ENCODE measurements around the gene TMEM232.
"Not testable (repeated sequence)": the region's sequence is repeated elsewhere in the genome, so short reads cannot be mapped to it uniquely, and the experiment has no call there.

Gene TMEM232

GRCh38 chr5:110703481-110703880 is 23.0 kb downstream of the TMEM232 start:
- no peak for TF ChIP-seq CTCF (IDR thresholded peaks at IDR 0.05; ENCODE audit: insufficient read depth, low read length, poor library complexity, severe bottlenecking)
- Histone ChIP-seq H3K27me3 (replicated peaks; ENCODE audit: control insufficient read depth, insufficient read depth, low read length) (no peaks in the 10 kb centered on the region), H3K4me3 (replicated peaks; ENCODE audit: low read depth, low read length) (no peak overlapping the region), H3K36me3 (ENCODE audit: control insufficient read depth, insufficient read depth, low read length) (no peaks in the 10 kb centered on the region)
- no peak for DNase-seq (ENCODE audit: extremely low read depth, insufficient read length)

- DNase-seq (ENCODE audit: extremely low read depth, insufficient read length), result no peak
- H3K36me3 ChIP-seq (ENCODE audit: control insufficient read depth, insufficient read depth, low read length), result no peaks in the 10 kb centered on the region
- no peak for TF ChIP-seq CTCF (IDR thresholded peaks at IDR 0.05; ENCODE audit: insufficient read depth, low read length, poor library complexity, severe bottlenecking)
- H3K4me3 ChIP-seq (replicated peaks; ENCODE audit: low read depth, low read length), result no peak overlapping the region
- H3K27me3 ChIP-seq (replicated peaks; ENCODE audit: control insufficient read depth, insufficient read depth, low read length), result no peaks in the 10 kb centered on the region
Observed at GRCh38 chr5:110702704-110703103, 23.8 kb downstream of the TMEM232 start.

GRCh38 chr5:110702300-110702699 is 24.2 kb downstream of the TMEM232 start:
- no peak for DNase-seq (ENCODE audit: extremely low read depth, insufficient read length)
- H3K36me3 ChIP-seq (ENCODE audit: control insufficient read depth, insufficient read depth, low read length), result no peaks in the 10 kb centered on the region
- no peaks in the 10 kb centered on the region for H3K27me3 ChIP-seq (replicated peaks; ENCODE audit: control insufficient read depth, insufficient read depth, low read length)
- no peak overlapping the region for H3K4me3 ChIP-seq (replicated peaks; ENCODE audit: low read depth, low read length)
- no peak for TF ChIP-seq CTCF (IDR thresholded peaks at IDR 0.05; ENCODE audit: insufficient read depth, low read length, poor library complexity, severe bottlenecking)

GRCh38 chr5:110692669-110693068 is 33.8 kb downstream of the TMEM232 start:
- DNase-seq (ENCODE audit: extremely low read depth, insufficient read length); H3K36me3 ChIP-seq (ENCODE audit: control insufficient read depth, insufficient read depth, low read length); H3K4me3 ChIP-seq (replicated peaks; ENCODE audit: low read depth, low read length); H3K27me3 ChIP-seq (replicated peaks; ENCODE audit: control insufficient read depth, insufficient read depth, low read length): not testable (repeated sequence)

GRCh38 chr5:110690587-110690986 is 35.9 kb downstream of the TMEM232 start:
- DNase-seq (ENCODE audit: extremely low read depth, insufficient read length); H3K36me3 ChIP-seq (ENCODE audit: control insufficient read depth, insufficient read depth, low read length); H3K4me3 ChIP-seq (replicated peaks; ENCODE audit: low read depth, low read length); H3K27me3 ChIP-seq (replicated peaks; ENCODE audit: control insufficient read depth, insufficient read depth, low read length): not testable (repeated sequence)

- no peak for DNase-seq (ENCODE audit: extremely low read depth, insufficient read length)
- TF ChIP-seq CTCF (IDR thresholded peaks at IDR 0.05; ENCODE audit: insufficient read depth, low read length, poor library complexity, severe bottlenecking), result no peak
- Histone ChIP-seq H3K27me3 (replicated peaks; ENCODE audit: control insufficient read depth, insufficient read depth, low read length) (no peaks in the 10 kb centered on the region), H3K4me3 (replicated peaks; ENCODE audit: low read depth, low read length) (no peak overlapping the region), H3K36me3 (ENCODE audit: control insufficient read depth, insufficient read depth, low read length) (no peaks in the 10 kb centered on the region)
Observed at GRCh38 chr5:110687485-110687884, 39.0 kb downstream of the TMEM232 start.

- Histone ChIP-seq H3K36me3 (ENCODE audit: control insufficient read depth, insufficient read depth, low read length) (no peaks in the 10 kb centered on the region), H3K27me3 (replicated peaks; ENCODE audit: control insufficient read depth, insufficient read depth, low read length) (no peaks in the 10 kb centered on the region), H3K4me3 (replicated peaks; ENCODE audit: low read depth, low read length) (no peak overlapping the region)
- DNase-seq (ENCODE audit: extremely low read depth, insufficient read length), result no peak
- TF ChIP-seq CTCF (IDR thresholded peaks at IDR 0.05; ENCODE audit: insufficient read depth, low read length, poor library complexity, severe bottlenecking), result no peak
Observed at GRCh38 chr5:110686270-110686669, 40.2 kb downstream of the TMEM232 start.
